Measurements from ENCODE around the gene TTC39A.
A peak's percentile ranks its signal among the peaks of the same experiment; 100 is the strongest.

The TTC39A gene

GRCh38 chr1:51287966-51288365 is 42.4 kb downstream of the TTC39A start:
- TF ChIP-seq FOXP2 (optimal IDR thresholded peaks at IDR 0.05; ENCODE audit: borderline replicate concordance, extremely low read depth, extremely low read length, insufficient read depth), result no peak
- TF ChIP-seq POLR2AphosphoS5 (IDR thresholded peaks at IDR 0.05; ENCODE audit: low read depth, low read length), result no peak

- TF ChIP-seq POLR2AphosphoS5 (IDR thresholded peaks at IDR 0.05; ENCODE audit: low read depth, low read length) (no peak), SIN3A (IDR thresholded peaks at IDR 0.05; ENCODE audit: borderline replicate concordance, insufficient read depth, low read length) (no peak), REST (IDR thresholded peaks at IDR 0.05; ENCODE audit: insufficient read depth in 1 of 2, low read depth in 2 of 2, low read length in 2 of 2) (no peak), FOXP2 (optimal IDR thresholded peaks at IDR 0.05; ENCODE audit: borderline replicate concordance, extremely low read depth, extremely low read length, insufficient read depth) (no peak), TAF1 (IDR thresholded peaks at IDR 0.05; ENCODE audit: borderline replicate concordance, insufficient read depth, low read length) (no peak)
These were observed 45.3 kb downstream of the TTC39A start for GRCh38 chr1:51285055-51285454.

- TF ChIP-seq POLR2AphosphoS5 (IDR thresholded peaks at IDR 0.05; ENCODE audit: low read depth, low read length) (no peak), SIN3A (IDR thresholded peaks at IDR 0.05; ENCODE audit: borderline replicate concordance, insufficient read depth, low read length) (no peak), FOXP2 (optimal IDR thresholded peaks at IDR 0.05; ENCODE audit: borderline replicate concordance, extremely low read depth, extremely low read length, insufficient read depth) (no peak), TAF1 (IDR thresholded peaks at IDR 0.05; ENCODE audit: borderline replicate concordance, insufficient read depth, low read length) (no peak), REST (IDR thresholded peaks at IDR 0.05; ENCODE audit: insufficient read depth in 1 of 2, low read depth in 2 of 2, low read length in 2 of 2) (no peak)
These were observed 45.8 kb downstream of the TTC39A start for GRCh38 chr1:51284487-51284954.

GRCh38 chr1:51283979-51284378 is 46.4 kb downstream of the TTC39A start:
- no peak for TF ChIP-seq FOXP2 (optimal IDR thresholded peaks at IDR 0.05; ENCODE audit: borderline replicate concordance, extremely low read depth, extremely low read length, insufficient read depth)
- TF ChIP-seq SIN3A (IDR thresholded peaks at IDR 0.05; ENCODE audit: borderline replicate concordance, insufficient read depth, low read length), result no peak
- TF ChIP-seq TAF1 (IDR thresholded peaks at IDR 0.05; ENCODE audit: borderline replicate concordance, insufficient read depth, low read length), result no peak
- TF ChIP-seq REST (IDR thresholded peaks at IDR 0.05; ENCODE audit: insufficient read depth in 1 of 2, low read depth in 2 of 2, low read length in 2 of 2), result no peak
- TF ChIP-seq POLR2AphosphoS5 (IDR thresholded peaks at IDR 0.05; ENCODE audit: low read depth, low read length), result 0 out of 2 replicates have a peak, but pooled peaks have one; percentile 9

- TF ChIP-seq REST (IDR thresholded peaks at IDR 0.05; ENCODE audit: insufficient read depth in 1 of 2, low read depth in 2 of 2, low read length in 2 of 2) (no peak), TAF1 (IDR thresholded peaks at IDR 0.05; ENCODE audit: borderline replicate concordance, insufficient read depth, low read length) (no peak), SIN3A (IDR thresholded peaks at IDR 0.05; ENCODE audit: borderline replicate concordance, insufficient read depth, low read length) (no peak), POLR2AphosphoS5 (IDR thresholded peaks at IDR 0.05; ENCODE audit: low read depth, low read length) (no peak), FOXP2 (optimal IDR thresholded peaks at IDR 0.05; ENCODE audit: borderline replicate concordance, extremely low read depth, extremely low read length, insufficient read depth) (no peak)
These were observed 47.8 kb downstream of the TTC39A start for GRCh38 chr1:51282605-51283004.

All from PFSK-1 (cell line).